Activated CD8-positive, alpha-beta memory T cell treated with anti-CD3 and anti-CD28 coated beads, Interleukin-2, amount 50 U/mL, for 24 hours (primary cell): Measurements from ENCODE around the gene MPND.
A peak's percentile ranks its signal among the peaks of the same experiment; 100 is the strongest.

ENCODE experiments used
- DNase-seq: peaks from one replicate; pipeline ENCODE4 v3.0.0-alpha.2; 2020; ENCODE audit errors: extremely low read depth

Gene MPND

DNA sequence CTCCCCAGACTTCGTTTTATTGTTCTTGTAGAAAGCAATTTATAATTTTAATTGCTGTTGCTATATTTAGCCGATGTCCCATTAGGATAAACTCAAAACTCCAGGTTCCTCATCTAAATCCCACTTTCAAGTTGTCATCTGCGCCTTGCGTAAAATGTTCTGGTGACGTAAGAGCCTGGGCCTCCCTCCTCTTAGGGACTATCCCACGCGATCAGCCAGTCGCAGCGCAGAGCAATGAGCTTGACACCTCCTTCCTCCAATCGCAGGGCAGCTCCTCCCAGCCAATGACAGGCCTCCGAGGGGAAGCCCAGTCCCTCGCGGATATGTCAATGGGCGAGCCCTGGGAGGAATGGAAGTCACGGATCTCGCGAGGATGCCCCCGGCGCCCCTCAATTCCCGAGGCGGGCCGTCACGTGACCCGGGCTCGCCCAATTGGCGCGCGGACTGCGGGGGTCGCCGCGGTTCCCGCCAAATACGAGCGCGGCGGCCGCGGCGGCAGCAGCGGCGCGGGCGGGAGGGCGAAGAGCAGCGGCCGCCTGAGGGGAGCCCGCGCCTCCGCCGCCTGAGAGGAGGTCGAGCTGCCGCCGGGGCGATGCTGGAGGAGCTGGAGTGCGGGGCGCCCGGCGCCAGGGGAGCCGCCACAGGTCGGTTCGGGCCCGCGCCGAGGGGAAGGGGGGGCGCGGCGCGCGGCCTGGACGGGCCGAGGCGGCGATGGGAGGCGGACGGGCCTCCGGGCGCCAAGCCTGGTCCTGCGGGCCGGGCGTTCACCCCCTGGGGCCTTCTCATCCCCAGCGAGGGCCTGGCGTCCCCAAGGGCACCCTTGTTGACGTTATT is 59.0 kb downstream of the MPND start, which contains the start of gene CHAF1A:
Gene CHAF1A (plus strand): TSS at position 470 of the 834 bp plus-strand sequence. CDS start 123 bp downstream, at position 593.
- peak; percentile 98 for DNase-seq

GRCh38 chr19:4403005-4403761 is 59.8 kb downstream of the MPND start:
- no peak for DNase-seq

DNA sequence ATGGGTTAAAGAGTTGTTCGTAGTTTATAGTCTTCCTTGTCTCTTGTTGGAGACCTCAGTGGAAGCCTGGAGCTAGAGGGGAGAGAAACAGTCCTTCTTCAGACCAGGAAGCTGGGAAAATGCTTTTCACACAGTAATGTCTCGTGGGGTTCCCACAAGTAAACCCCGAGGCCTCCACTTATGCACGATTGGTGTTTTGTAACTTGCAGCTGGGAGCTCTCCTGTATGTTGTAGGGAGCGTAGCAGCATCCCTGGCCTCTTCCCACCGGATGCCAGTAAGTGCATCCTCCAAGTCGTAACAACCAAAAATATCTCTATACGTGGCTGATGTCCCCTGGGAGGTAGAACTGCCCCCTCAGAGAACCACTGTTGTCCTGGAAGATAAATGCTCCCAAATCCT is 62.6 kb downstream of the MPND start:
- no peak for DNase-seq

DNA sequence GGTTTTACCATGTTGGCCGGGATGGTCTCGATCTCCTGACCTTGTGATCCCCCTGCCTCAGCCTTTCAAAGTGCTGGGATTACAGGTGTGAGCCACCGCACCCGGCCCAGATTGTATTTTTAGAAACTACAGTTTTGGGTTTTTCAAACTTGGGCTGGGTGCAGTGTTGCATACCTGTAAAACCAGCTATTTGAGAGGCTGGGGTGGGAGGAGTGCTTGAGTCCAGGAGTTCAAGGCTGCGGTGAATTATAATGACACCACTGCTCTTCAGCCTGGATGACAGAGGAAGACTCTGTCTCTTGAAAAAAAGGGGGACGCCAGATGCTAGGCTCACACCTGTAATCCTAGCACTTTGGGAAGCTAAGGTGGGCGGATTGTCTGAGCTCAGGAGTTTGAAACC is 63.3 kb downstream of the MPND start:
- DNase-seq, result no peak

DNA sequence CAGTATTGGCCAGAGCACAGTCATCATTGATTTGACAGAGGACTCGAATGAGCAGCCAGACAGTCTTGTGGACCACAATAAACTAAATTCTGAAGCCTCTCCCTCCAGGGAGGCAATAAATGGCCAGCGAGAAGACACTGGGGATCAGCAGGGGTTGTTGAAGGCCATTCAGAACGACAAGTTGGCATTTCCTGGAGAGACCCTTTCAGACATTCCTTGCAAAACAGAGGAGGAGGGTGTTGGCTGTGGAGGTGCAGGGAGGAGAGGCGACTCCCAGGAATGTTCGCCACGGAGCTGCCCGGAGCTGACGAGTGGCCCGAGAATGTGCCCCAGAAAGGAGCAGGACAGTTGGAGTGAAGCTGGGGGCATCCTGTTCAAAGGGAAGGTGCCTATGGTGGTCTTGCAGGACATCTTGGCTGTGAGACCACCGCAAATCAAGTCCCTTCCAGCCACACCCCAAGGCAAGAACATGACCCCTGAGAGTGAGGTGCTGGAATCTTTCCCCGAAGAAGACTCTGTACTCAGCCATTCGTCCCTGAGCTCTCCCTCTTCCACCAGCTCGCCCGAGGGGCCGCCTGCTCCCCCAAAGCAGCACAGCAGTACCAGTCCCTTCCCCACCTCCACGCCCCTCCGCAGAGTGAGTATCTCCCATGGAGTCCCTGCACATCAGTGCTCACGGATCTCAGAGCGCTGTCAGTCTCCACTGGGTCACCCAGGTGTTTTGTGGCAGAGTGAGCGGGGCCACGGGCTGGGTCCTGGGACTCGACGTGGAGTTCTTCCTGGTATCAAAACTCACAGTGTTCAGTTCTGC is 66.0 kb downstream of the MPND start:
- no peak for DNase-seq
